Measurements from ENCODE around the gene KCMF1. TPM values are rescaled to one million over a fixed set of nuclear protein-coding genes. Genes with fewer than 3 reads are reported as not detected.

The KCMF1 gene
- total and polyA plus RNA-seq, 2 experiments from 2014 or later, result 50.8 to 63.0 TPM

- no peak overlapping the region for H3K4me2 ChIP-seq
- peaks cover 54% of the 10 kb centered on the region for H3K79me2 ChIP-seq
- no peak overlapping the region for H3K4me3 ChIP-seq
- H3K9me3 ChIP-seq (ENCODE audit: low read depth), result no peaks in the 10 kb centered on the region
- no peaks in the 10 kb centered on the region for H3K27me3 ChIP-seq
- no peaks in the 10 kb centered on the region for H3K4me1 ChIP-seq (ENCODE audit: insufficient read depth)
- no peak overlapping the region for H3K27ac ChIP-seq
- H3K36me3 ChIP-seq (replicated peaks; ENCODE audit: insufficient read depth, low read depth), result no peaks in the 10 kb centered on the region
- DNase-seq (ENCODE audit: low spot score), result no peak
- H3K9me2 ChIP-seq (replicated peaks; ENCODE audit: insufficient read depth), result no peaks in the 10 kb centered on the region
- peaks cover 9% of the 10 kb centered on the region for H4K20me1 ChIP-seq (ENCODE audit: insufficient read depth, poor library complexity, severe bottlenecking)
- no peak for TF ChIP-seq CTCF (IDR thresholded peaks at IDR 0.05; ENCODE audit: poor library complexity)
- TF ChIP-seq EZH2 (IDR thresholded peaks at IDR 0.05; ENCODE audit: borderline replicate concordance), result no peak
- no peak for TF ChIP-seq EZH2phosphoT487 (IDR thresholded peaks at IDR 0.05; ENCODE audit: low read depth, severe bottlenecking, unreplicated experiment)
- WGBS (ENCODE audit: low lambda C conversion rate, missing lambda C conversion rate), result 81% methylated on average over 2 of the region's 2 CpGs
- no peak overlapping the region for H2AFZ ChIP-seq
These were observed 63.2 kb downstream of the KCMF1 start for GRCh38 chr2:85034158-85034557.

- Histone ChIP-seq H2AFZ (no peak overlapping the region), H3K4me1 (ENCODE audit: insufficient read depth) (no peaks in the 10 kb centered on the region), H4K20me1 (ENCODE audit: insufficient read depth, poor library complexity, severe bottlenecking) (peaks cover 13% of the 10 kb centered on the region), H3K27me3 (no peaks in the 10 kb centered on the region), H3K4me2 (no peak overlapping the region), H3K9me3 (ENCODE audit: low read depth) (no peaks in the 10 kb centered on the region), H3K27ac (no peak overlapping the region), H3K79me2 (peaks cover 36% of the 10 kb centered on the region), H3K36me3 (replicated peaks; ENCODE audit: insufficient read depth, low read depth) (no peaks in the 10 kb centered on the region), H3K4me3 (no peak overlapping the region), H3K9me2 (replicated peaks; ENCODE audit: insufficient read depth) (no peaks in the 10 kb centered on the region)
- no peak for DNase-seq (ENCODE audit: low spot score)
- 94% methylated on average over 7 of the region's 7 CpGs for WGBS (ENCODE audit: low lambda C conversion rate, missing lambda C conversion rate)
- TF ChIP-seq EZH2 (IDR thresholded peaks at IDR 0.05; ENCODE audit: borderline replicate concordance), result no peak
- TF ChIP-seq CTCF (IDR thresholded peaks at IDR 0.05; ENCODE audit: poor library complexity), result no peak
- no peak for TF ChIP-seq EZH2phosphoT487 (IDR thresholded peaks at IDR 0.05; ENCODE audit: low read depth, severe bottlenecking, unreplicated experiment)
These were observed 66.7 kb downstream of the KCMF1 start for GRCh38 chr2:85037622-85038021.

- H3K4me2 ChIP-seq, result no peak overlapping the region
- peaks cover 7% of the 10 kb centered on the region for H4K20me1 ChIP-seq (ENCODE audit: insufficient read depth, poor library complexity, severe bottlenecking)
- no peaks in the 10 kb centered on the region for H3K27me3 ChIP-seq
- no peak for DNase-seq (ENCODE audit: low spot score)
- H3K79me2 ChIP-seq, result peaks cover 7% of the 10 kb centered on the region
- H2AFZ ChIP-seq, result no peak overlapping the region
- WGBS (ENCODE audit: low lambda C conversion rate, missing lambda C conversion rate), result 97% methylated on average over 4 of the region's 4 CpGs
- H3K27ac ChIP-seq, result no peak overlapping the region
- H3K4me3 ChIP-seq, result no peak overlapping the region
- H3K9me3 ChIP-seq (ENCODE audit: low read depth), result no peaks in the 10 kb centered on the region
- no peaks in the 10 kb centered on the region for H3K4me1 ChIP-seq (ENCODE audit: insufficient read depth)
- H3K36me3 ChIP-seq (replicated peaks; ENCODE audit: insufficient read depth, low read depth), result no peaks in the 10 kb centered on the region
- TF ChIP-seq EZH2phosphoT487 (IDR thresholded peaks at IDR 0.05; ENCODE audit: low read depth, severe bottlenecking, unreplicated experiment), result no peak
- no peak for TF ChIP-seq EZH2 (IDR thresholded peaks at IDR 0.05; ENCODE audit: borderline replicate concordance)
- TF ChIP-seq CTCF (IDR thresholded peaks at IDR 0.05; ENCODE audit: poor library complexity), result no peak
- H3K9me2 ChIP-seq (replicated peaks; ENCODE audit: insufficient read depth), result no peaks in the 10 kb centered on the region
These were observed 71.4 kb downstream of the KCMF1 start for GRCh38 chr2:85042330-85042729.

- Histone ChIP-seq H3K4me2 (no peak overlapping the region), H3K79me2 (peaks cover 2% of the 10 kb centered on the region), H3K4me1 (ENCODE audit: insufficient read depth) (peaks cover 6% of the 10 kb centered on the region), H3K4me3 (no peak overlapping the region), H3K9me3 (ENCODE audit: low read depth) (no peaks in the 10 kb centered on the region), H4K20me1 (ENCODE audit: insufficient read depth, poor library complexity, severe bottlenecking) (no peaks in the 10 kb centered on the region), H2AFZ (no peak overlapping the region), H3K36me3 (replicated peaks; ENCODE audit: insufficient read depth, low read depth) (no peaks in the 10 kb centered on the region), H3K9me2 (replicated peaks; ENCODE audit: insufficient read depth) (no peaks in the 10 kb centered on the region), H3K27me3 (no peaks in the 10 kb centered on the region), H3K27ac (no peak overlapping the region)
- TF ChIP-seq CTCF (IDR thresholded peaks at IDR 0.05; ENCODE audit: poor library complexity), result no peak
- no peak for TF ChIP-seq EZH2 (IDR thresholded peaks at IDR 0.05; ENCODE audit: borderline replicate concordance)
- no peak for TF ChIP-seq EZH2phosphoT487 (IDR thresholded peaks at IDR 0.05; ENCODE audit: low read depth, severe bottlenecking, unreplicated experiment)
- no peak for DNase-seq (ENCODE audit: low spot score)
- WGBS (ENCODE audit: low lambda C conversion rate, missing lambda C conversion rate), result 99% methylated on average over 3 of the region's 3 CpGs
These were observed 77.6 kb downstream of the KCMF1 start for GRCh38 chr2:85048534-85048933.

Data from hepatocyte (in vitro differentiated cells).